ENCODE measurements around the gene CCDC30. TPM values are rescaled to one million over a fixed set of nuclear protein-coding genes. Genes with fewer than 3 reads are reported as not detected.

The CCDC30 gene
- total RNA-seq = 0.86 and 0.95 TPM in 2 replicates

GRCh38 chr1:42462828-42463763, at the start of gene CCDC30:
TSS of gene CCDC30 (plus strand) at chr1:42463286. CDS start at chr1:42480552, 17,266 bp downstream.

GRCh38 chr1:42456010-42456753, 6.9 kb upstream of the CCDC30 start, which contains the start of the genes PPCS and ZMYND12:
TSS of gene PPCS (plus strand) at chr1:42456543. CDS start at chr1:42456566, 23 bp downstream.
TSS of gene ZMYND12 (minus strand) at chr1:42456022. CDS start at chr1:42455997, 25 bp downstream.

GRCh38 chr1:42657981-42658876, 195.1 kb downstream of the CCDC30 start, which contains the start of gene PPIH:
TSS of gene PPIH (plus strand) at chr1:42658423. CDS start at chr1:42658447, 24 bp downstream.

GRCh38 chr1:42681741-42682483, 218.8 kb downstream of the CCDC30 start, which contains the start of gene YBX1:
TSS of gene YBX1 (plus strand) at chr1:42682418. CDS start at chr1:42682566, 148 bp downstream.

Other genes starting within 250 kb of the CCDC30 start
- 6.4 and 15.0 TPM in 2 replicates for gene FOXJ3, start 128.1 kb upstream of the CCDC30 start, total RNA-seq
- gene RIMKLA, start 82.5 kb upstream of the CCDC30 start, total RNA-seq = under 0.01 TPM in 1 of 2 replicates, not detected in the other
- 1.4 and 2.2 TPM in 2 replicates for gene ZMYND12, start 7.3 kb upstream of the CCDC30 start, total RNA-seq
- 17.7 and 36.9 TPM in 2 replicates for gene PPCS, start 6.7 kb upstream of the CCDC30 start, total RNA-seq
- 18.1 and 23.6 TPM in 2 replicates for gene PPIH, start 195.1 kb downstream of the CCDC30 start, total RNA-seq
- gene YBX1, start 219.1 kb downstream of the CCDC30 start, total RNA-seq = 952 and 1,093 TPM in 2 replicates

All from bronchial smooth muscle cell (primary cell).